A673 (cell line): ENCODE measurements around the gene PHKG1. TPM values are rescaled to one million over a fixed set of nuclear protein-coding genes. Genes with fewer than 3 reads are reported as not detected.
"Not testable (repeated sequence)": the region's sequence is repeated elsewhere in the genome, so short reads cannot be mapped to it uniquely, and the experiment has no call there.

Experiments
- BruUV-seq: library from RNA; stranded (reverse); fragments of 400-500 nt; replicated peaks from 2 replicates; lab custom pipeline; 2021; lab: Mats Ljungman, UMichigan
- CTCF ChIA-PET: fragments of 300-600 bp; sonication (Branson Sonifier 250); formaldehyde crosslinking; loops from one replicate; lab custom pipeline; 2022; ENCODE audit warnings: antibody characterized with exemption; lab: Charles Lee
- POLR2A ChIA-PET: fragments of 300-600 bp; sonication (Branson Sonifier 250); formaldehyde crosslinking; loops from one replicate; lab custom pipeline; 2022; ENCODE audit warnings: antibody characterized with exemption; ENCODE audit not compliant: low non-redundant PET; lab: Charles Lee
- DNase-seq: peaks from one replicate; pipeline ENCODE4 v3.0.0-alpha.2; 2015; ENCODE audit warnings: low spot score
- H3K27ac ChIP-seq: fragments of 200-600 bp; sonication (generic); 2 replicates; pipeline ENCODE4 v1.5.1; 2016; ENCODE audit warnings: mixed run types, low read depth, mild to moderate bottlenecking, mixed read lengths, antibody characterized with exemption, low read length; ENCODE audit not compliant: poor library complexity, severe bottlenecking
- H3K27me3 ChIP-seq: fragments of 200-600 bp; sonication (generic); replicated peaks from 2 replicates; pipeline ENCODE4 v1.6.1; 2017; ENCODE audit warnings: mixed run types, low read depth, mild to moderate bottlenecking, mixed read lengths, antibody characterized with exemption, low read length; ENCODE audit not compliant: insufficient read depth, poor library complexity
- H3K36me3 ChIP-seq: fragments of 200-600 bp; sonication (generic); 2 replicates; pipeline ENCODE4 v1.6.1; 2016; ENCODE audit warnings: mixed run types, mild to moderate bottlenecking, mixed read lengths, antibody characterized with exemption, low read length; ENCODE audit not compliant: insufficient read depth, poor library complexity, severe bottlenecking
- H3K4me1 ChIP-seq: fragments of 200-600 bp; sonication (generic); 2 replicates; pipeline ENCODE4 v1.6.1; 2017; ENCODE audit warnings: mixed run types, mild to moderate bottlenecking, mixed read lengths, antibody characterized with exemption, low read length; ENCODE audit not compliant: insufficient read depth, poor library complexity, severe bottlenecking
- H3K4me3 ChIP-seq: fragments of 200-600 bp; sonication (generic); 2 replicates; pipeline ENCODE4 v1.5.1; 2016; ENCODE audit warnings: low read depth, mixed run types, mild to moderate bottlenecking, mixed read lengths, low read length; ENCODE audit not compliant: poor library complexity, severe bottlenecking
- H3K9me3 ChIP-seq: fragments of 200-600 bp; sonication (generic); 2 replicates; pipeline ENCODE4 v1.6.1; 2016; ENCODE audit warnings: mixed run types, low read depth, mild to moderate bottlenecking, mixed read lengths, antibody characterized with exemption, low read length; ENCODE audit not compliant: poor library complexity, severe bottlenecking
- CTCF ChIP-seq: fragments of 300-800, 200-600 bp; sonication (generic); conservative IDR thresholded peaks from 2 replicates; pipeline ENCODE4 v1.5.1; 2017; ENCODE audit warnings: low read depth, mild to moderate bottlenecking, antibody characterized with exemption, low read length, moderate library complexity, mixed read lengths
- EZH2 ChIP-seq: fragments of 200-600 bp; sonication (generic); IDR thresholded peaks from 2 replicates; pipeline ENCODE4 v1.6.1; 2017; ENCODE audit warnings: borderline replicate concordance, low read depth, mild to moderate bottlenecking, mixed read lengths, antibody characterized with exemption, low read length; ENCODE audit not compliant: poor library complexity, severe bottlenecking
- intact Hi-C: fragments of 100-400 bp; cut with micrococcal nuclease; formaldehyde crosslinking; loops from one replicate; pipeline ENCODE4 v1.10.0; 2022; ENCODE audit not compliant: unreplicated experiment
- total RNA-seq: library from RNA; stranded (reverse); gene quantifications from 2 replicates; pipeline ENCODE4 v1.2.3, GENCODE V29; 2021

The PHKG1 gene
- total RNA-seq, 1 experiment from 2014 or later, result 2.0 TPM

DNA sequence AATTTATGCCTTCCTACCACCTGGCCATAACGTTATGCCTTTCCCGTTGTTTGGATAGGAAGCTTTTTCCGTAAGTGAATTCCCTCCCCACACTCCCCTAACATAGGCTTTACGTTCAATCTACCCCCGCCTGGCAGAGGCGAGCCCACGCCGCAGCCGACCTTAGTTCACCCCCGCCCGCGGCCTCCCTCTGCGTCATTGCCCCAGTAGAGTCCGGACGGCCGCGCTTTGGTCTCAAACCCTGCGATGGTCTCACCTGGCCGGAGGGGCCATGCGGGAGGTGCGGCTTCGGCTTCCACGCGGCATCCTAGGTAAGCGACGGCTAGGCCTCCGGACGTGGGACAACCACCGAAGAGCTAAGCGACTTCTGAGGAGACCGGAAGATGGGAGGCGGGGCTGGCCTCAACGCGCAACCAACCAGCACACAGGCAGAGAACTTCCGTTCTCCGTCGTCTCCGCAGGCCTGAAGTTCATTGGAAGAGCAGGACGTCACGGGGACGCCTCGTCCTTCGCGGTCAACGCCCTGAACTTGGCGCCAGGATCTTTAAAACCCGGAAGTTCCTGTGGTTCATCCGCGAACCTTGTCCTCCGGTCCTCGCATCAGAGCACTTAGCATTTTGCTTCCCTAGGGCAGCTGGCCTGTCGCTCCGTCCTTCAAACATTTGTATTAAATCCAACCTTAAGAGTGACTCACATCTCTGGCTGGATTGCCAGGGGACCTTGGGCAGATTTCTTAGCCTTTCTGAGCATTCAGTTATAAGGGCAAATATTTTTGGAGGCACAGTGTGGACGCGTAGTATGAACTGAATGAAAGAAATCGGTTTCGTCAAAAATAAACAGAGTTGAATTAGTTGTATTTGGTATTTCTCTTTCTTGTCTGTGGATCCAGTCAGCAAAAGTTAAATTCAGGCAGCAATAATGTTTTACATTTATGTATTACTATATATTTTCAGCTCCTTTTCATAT, 13.6 kb upstream of the PHKG1 start, which contains the start of gene CHCHD2:
TSS of gene CHCHD2 (minus strand) at position 369 of the 966 bp plus-strand sequence. CDS start at position 306, 63 bp downstream.
- H3K36me3 ChIP-seq, result peaks cover 32% of the 10 kb centered on the region
- DNase-seq, result peak; percentile 99
- no peaks in the 10 kb centered on the region for H3K27me3 ChIP-seq
- no peaks in the 10 kb centered on the region for H3K4me1 ChIP-seq
- H3K4me3 ChIP-seq, result peak within 1 kb of the TSS; percentile 99
- intact Hi-C loops, result no loop called here
- ChIA-PET CTCF (interaction anchor here (1.1 kb wide), 1 partner anchor 31 kb away, joined by 3 read pairs; no protein-coding TSS in a partner anchor), POLR2A (interaction anchor here (0.6 kb wide), 1 partner anchor 19 kb away, joined by 4 read pairs; no protein-coding TSS in a partner anchor)
- no peaks in the 10 kb centered on the region for H3K9me3 ChIP-seq
- TF ChIP-seq EZH2, result no peak
- peak within 1 kb of the TSS; percentile 88 for H3K27ac ChIP-seq
- no TSS peak for BruUV-seq

DNA sequence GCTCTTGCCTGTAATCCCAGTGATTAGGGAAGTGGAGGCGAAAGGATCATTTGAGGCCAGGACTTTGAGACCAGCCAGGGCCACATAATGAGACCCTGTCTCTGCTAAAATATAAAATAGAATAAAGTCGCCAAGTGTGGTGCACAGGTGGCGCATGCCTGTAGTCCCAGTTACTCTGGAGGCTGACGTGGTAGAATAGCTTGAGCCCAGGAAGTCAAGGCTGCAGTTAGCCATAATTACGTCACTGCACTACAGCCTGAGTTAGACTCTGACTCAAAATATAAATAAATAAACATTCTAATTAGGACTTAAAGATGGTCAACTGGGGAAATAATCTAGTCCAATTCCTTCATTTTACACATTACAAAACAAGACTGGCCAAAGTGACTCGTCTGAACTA, 12.8 kb upstream of the PHKG1 start:
- TSS peak; percentile 69 for BruUV-seq
- Histone ChIP-seq H3K4me3 (peak overlapping the region; percentile 99), H3K4me1 (no peaks in the 10 kb centered on the region), H3K27me3 (no peaks in the 10 kb centered on the region), H3K36me3 (peaks cover 40% of the 10 kb centered on the region), H3K27ac (peak overlapping the region; percentile 88), H3K9me3 (no peaks in the 10 kb centered on the region)
- CTCF ChIA-PET, result interaction anchor here (1.1 kb wide), 1 partner anchor 31 kb away, joined by 3 read pairs; no protein-coding TSS in a partner anchor
- DNase-seq, result peak; percentile 35
- intact Hi-C loops, result no loop called here
- POLR2A ChIA-PET, result no interaction called here
- no peak for TF ChIP-seq EZH2
- no peak for TF ChIP-seq CTCF

- POLR2A ChIA-PET, BruUV-seq, intact Hi-C loops, H3K27me3 ChIP-seq, H3K4me1 ChIP-seq, DNase-seq, H3K27ac ChIP-seq, CTCF ChIA-PET, H3K9me3 ChIP-seq, H3K4me3 ChIP-seq: not testable (repeated sequence)
- H3K36me3 ChIP-seq, result peaks cover 52% of the 10 kb centered on the region
Observed at GRCh38 chr7:56104138-56104537, 11.4 kb upstream of the PHKG1 start.

DNA sequence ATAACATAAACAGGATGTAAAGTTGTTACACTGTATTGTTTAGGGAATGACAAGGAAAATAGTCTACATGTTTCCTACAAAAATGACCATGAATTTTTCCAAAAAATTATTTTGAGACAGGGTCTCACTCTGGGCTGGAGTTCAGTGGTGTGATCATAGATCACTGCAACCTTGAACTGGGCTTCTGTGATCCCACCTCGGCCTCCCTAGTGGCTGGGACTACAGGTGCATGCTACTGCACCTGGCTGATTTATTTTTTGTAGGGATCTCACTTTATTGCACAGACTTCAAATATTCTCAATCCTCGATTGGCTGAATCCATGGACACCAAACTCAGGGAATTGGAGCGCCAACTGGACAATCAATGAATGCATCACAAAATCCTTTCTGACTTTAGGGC, 6.9 kb upstream of the PHKG1 start:
- H3K4me3 ChIP-seq, result no peak overlapping the region
- DNase-seq, result no peak
- POLR2A ChIA-PET, result no interaction called here
- BruUV-seq, result no TSS peak
- no peaks in the 10 kb centered on the region for H3K4me1 ChIP-seq
- H3K36me3 ChIP-seq, result peaks cover 56% of the 10 kb centered on the region
- no peaks in the 10 kb centered on the region for H3K9me3 ChIP-seq
- intact Hi-C loops, result no loop called here
- H3K27ac ChIP-seq, result no peak overlapping the region
- no peak for TF ChIP-seq CTCF
- TF ChIP-seq EZH2, result no peak
- no peaks in the 10 kb centered on the region for H3K27me3 ChIP-seq
- CTCF ChIA-PET, result no interaction called here

DNA sequence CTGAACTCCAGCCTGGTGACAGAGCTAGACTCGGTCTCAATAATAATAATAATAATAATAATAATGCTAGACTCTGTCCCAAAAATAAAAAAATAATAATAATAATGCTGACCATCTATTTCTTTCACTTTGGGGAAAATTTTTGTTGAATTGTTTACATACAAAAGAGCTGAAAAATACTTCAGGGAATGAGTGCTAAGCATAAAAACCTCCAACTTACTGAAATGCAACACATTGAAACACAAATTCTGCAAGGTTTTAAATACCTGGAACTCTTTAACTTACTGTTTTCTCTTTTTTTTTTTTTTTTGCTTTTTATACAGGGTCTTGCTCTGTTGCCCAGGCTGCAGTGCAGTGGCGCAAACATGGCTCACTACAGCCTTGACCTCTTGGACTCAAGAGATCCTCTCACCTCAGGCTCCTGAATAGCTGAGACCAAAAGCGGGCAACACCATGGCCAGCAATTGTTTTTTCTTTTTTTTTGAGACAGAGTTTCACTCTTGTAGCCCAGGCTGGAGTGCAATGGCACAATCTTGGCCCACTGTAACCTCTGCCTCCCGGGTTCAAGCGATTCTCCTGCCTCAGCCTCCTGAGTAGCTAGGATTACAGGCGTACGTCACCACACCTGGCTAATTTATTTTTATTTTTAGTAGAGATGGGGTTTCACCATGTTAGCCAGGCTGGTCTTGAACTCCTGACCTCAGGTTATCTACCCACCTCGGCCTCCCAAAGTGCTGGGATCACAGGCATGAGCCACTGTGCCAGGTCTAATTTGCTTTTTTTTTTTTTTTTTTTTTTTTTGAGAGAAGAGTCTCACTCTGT, 5.6 kb upstream of the PHKG1 start:
- H3K4me1 ChIP-seq, H3K4me3 ChIP-seq, BruUV-seq, H3K27me3 ChIP-seq, H3K27ac ChIP-seq, intact Hi-C loops, POLR2A ChIA-PET, H3K9me3 ChIP-seq, CTCF ChIA-PET, DNase-seq: not testable (repeated sequence)
- H3K36me3 ChIP-seq, result peaks cover 43% of the 10 kb centered on the region
